CD4-positive, alpha-beta T cell treated with Interleukin-17A for 4 hours (primary cell): ENCODE measurements around the gene KCNJ16.

Experiments used
- DNase-seq: peaks from one replicate; pipeline ENCODE4 v3.0.0-alpha.2; 2020; ENCODE audit warnings: mixed read lengths

KCNJ16 gene

DNA sequence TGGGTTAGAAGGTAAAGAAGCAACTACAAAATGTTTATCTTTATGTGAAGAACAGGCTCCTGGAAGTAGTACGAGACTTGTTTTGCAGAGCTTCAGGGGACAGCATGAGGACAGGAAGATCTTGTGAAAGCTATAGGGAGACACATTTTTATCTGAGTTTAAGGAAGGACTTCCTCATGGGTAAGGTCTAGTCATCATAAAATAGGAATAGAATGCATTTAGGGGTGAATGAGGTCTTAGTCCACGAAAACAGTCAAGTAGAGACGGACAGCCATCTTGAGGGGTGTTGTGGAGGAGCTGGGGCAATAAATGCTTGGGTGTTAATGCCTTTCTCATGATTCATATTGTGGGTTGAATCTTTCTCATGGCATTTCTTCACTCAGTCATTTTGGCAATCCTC is 24.3 kb downstream of the KCNJ16 start:
- DNase-seq = no peak

DNA sequence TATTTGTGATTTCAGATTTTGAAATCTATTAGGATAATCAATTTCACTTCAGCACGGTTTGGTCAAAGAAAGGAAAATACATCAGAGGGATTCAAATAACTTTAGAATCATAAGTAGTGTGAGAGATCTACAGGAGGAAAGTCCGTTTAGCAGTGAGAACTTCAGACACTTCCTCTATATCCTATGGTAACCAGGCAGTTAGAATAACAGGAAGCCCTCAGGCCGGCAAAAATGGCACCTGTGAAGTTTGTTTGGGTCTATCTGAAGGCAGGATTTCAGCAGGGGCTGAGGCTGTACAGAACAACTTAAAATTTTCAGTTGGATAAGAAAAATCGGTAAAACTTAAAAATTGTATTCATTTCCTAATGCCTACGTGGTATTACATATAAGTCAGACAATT is 24.9 kb downstream of the KCNJ16 start:
- no peak for DNase-seq

- DNase-seq = no peak
Measured at GRCh38 chr17:70100983-70101382, 26.0 kb downstream of the KCNJ16 start.

GRCh38 chr17:70102531-70102930 is 27.5 kb downstream of the KCNJ16 start:
- no peak for DNase-seq

DNA sequence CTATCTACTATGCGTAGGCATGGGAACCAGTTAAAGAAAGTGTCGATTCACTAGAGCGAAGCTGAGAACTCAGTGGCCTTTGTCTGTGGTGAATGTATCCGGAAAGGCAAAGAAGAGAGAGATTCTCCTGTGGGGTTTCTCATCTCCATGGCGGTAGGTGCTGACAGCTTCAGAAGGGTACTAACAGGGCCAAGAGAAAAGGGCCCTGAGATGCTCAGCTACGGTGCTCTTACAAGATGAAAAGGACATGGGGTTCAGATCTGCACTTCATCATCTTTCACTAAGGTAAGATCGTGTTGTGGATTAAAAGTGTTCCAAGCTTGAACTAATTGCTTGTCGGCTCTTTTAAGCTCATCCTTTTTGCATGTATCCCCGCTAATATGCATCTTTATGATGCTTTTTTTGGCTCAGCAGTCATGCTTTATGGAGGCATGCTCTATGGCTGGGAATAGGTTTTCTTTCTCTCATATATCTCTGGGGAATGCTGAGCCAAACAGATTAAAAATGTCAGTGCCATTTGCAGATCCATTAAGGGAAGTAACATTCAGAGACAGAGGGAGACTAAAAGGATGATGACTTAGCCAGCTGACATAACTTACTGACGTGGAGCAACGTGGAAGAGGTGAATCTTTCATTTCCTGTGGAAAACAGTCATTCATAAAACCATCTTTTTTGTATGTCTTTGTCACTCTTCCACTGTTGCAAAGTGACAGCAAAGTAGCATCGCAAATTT is 29.9 kb downstream of the KCNJ16 start:
- no peak for DNase-seq

GRCh38 chr17:70105641-70106040 is 30.6 kb downstream of the KCNJ16 start:
- DNase-seq = no peak

- no peak for DNase-seq
Measured at GRCh38 chr17:70106551-70106950, 31.5 kb downstream of the KCNJ16 start.

- DNase-seq = no peak
Measured at GRCh38 chr17:70107441-70107840, 32.4 kb downstream of the KCNJ16 start.

DNA sequence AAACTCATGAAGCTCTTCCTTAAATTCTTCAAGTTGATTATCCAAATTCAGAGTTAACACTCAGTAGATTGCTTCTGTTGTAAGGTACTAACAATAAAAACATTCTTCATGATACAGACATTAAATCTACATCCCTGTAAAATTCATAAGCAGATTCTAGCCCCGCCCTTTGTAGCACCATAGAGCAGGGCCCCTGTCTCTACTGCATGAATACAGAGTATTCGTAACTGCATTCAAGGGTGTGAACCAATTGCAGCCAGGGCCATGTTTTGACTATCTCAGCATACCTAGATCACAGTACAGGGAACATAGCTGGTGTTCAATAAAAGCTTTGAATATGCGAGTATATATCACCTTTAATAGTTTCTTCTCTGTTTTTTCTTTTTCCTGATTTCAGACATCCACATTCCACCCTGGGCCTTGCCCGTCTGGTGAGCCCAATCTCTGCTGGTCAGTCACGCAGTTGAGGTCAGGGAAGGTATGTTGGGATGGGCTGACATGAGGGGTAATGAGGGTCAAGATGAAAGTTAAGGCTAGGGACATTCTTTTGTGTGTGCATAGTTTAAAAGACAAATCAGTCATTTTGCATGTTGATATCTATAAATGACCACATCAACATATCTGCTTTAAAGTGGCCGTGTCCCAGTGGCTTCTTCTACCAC is 33.0 kb downstream of the KCNJ16 start:
- DNase-seq = no peak

DNA sequence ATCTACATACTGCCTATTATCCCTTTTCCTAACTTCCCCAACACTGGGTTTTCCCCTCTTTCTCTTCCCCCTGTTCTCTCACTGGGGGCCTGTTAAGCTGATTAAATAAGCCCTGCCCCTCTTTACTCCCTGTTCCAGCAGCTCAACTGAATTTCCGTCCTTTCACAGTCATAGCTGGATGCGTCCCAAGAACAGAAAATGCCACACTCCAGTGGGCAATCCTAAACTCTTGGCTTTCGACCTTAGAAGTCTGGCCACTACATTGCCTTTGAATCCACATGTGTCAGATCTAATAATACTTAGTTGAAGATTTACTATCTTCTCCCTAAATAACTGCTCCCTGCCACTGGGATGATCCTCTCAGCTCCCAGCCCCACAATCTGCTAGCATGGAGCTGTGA is 34.5 kb downstream of the KCNJ16 start:
- no peak for DNase-seq

DNA sequence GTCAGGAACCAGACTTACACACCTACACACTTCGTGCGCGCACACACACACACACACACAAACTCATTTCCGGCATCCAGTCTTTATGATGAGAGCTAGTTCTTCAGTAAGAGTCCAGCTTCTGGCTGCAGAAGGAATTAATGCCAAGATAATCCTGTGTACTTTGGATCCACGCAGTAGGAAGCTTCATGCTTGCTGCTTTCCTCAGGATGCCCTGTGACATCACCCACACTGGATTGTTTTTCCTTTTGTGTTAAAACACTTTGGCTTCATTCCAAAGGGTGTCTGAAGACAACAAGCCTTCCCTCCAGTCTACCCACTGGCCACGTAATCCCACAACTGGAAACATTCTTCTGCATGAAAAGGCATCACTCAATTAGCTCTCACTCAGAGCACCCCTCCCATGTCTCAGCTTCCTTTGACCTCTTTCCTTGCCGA is 35.4 kb downstream of the KCNJ16 start:
- no peak for DNase-seq

DNA sequence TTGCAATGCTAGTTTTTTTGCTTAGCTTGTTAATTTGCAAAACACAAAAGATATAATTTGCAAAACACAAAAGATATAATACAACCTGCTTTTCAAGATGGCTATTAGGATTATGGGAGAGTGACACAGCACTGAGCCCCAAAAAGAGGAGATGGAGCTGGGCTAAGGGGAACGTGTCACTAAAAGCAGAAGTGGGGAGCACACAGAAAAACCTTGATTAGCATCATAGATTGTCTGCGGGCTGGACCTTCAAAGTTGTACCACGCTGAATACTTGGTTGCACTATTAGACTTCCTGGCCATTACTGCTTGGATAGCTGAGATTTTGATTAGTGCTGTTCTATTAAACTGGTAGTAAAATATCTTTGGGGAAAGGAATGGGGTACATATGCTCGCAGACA is 36.2 kb downstream of the KCNJ16 start:
- DNase-seq = no peak

DNA sequence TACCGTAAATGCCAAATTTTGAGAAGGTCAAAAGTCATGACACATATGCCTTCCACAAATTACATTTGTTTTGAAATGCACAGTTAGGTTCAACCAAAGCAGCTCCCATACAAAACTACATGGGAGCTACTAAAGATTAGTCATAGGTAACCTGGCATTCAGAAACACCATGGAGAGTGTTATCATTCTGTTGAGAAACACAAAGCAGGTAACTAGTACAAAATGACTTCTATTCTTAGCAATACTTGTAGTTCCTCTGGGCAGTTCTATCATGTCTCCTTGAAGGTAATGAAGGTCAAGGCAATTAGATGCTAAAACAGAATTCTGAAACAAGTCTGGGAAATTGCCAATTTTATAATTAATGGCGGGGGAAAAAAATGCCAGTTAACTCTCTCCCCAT is 39.4 kb downstream of the KCNJ16 start:
- DNase-seq = no peak

GRCh38 chr17:70115126-70115525 is 40.1 kb downstream of the KCNJ16 start:
- DNase-seq = no peak

DNA sequence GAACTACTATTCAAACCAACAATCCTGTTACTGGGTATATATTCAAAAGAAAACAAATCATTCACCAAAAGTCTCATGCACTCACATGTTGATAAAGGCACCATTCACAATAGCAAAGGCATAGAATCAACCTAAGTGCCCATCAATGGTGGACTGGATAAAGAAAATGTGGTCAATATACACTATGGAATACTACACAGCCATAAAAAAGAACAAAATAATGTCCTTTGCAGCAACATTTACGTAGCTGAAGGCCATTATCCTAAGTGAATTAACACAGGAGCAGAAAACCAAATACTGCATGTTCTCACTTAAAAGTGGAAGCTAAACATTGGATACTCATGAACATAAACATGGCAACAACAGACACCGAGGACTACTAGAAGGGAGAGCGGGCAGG is 41.9 kb downstream of the KCNJ16 start:
- no peak for DNase-seq

DNA sequence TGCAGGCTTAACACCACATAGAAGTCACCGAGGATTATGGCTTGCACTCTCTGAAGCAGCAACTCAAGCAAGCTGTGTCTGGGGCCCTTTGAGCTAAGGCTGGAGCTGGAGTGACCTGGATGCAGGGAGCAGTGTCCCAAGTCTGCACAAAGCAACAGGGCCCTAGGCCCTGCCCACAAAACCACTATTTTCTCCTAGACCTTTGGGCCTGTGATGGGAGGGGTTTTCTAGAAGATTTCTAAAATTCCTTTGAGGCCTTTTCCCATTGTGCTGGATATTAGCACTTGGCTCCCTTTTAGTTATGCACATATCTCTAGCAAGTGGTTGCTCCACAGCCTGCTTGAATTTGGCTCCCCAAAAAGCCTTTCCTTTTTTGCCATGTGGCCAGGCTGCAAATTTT is 44.5 kb downstream of the KCNJ16 start:
- DNase-seq = no peak

DNA sequence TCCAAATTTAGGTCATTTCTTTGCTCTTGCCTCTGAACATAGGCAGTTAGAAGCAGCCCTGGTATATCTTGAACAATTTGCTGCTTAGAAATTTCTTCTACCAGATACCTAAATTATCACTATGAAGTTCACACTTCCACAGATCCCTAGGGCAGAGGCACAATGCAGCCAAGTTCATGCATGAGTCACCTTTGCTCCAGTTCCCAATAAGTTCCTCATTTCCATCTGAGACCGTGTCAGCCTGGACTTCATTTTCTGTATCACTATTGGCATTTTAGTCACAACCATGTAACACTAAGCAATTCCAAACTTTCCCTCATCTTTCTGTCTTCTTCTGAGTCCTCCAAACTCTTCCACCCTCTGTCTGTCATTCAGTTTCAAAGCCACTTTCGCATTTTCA is 45.0 kb downstream of the KCNJ16 start:
- DNase-seq = no peak

GRCh38 chr17:70120425-70120824 is 45.4 kb downstream of the KCNJ16 start:
- no peak for DNase-seq

DNA sequence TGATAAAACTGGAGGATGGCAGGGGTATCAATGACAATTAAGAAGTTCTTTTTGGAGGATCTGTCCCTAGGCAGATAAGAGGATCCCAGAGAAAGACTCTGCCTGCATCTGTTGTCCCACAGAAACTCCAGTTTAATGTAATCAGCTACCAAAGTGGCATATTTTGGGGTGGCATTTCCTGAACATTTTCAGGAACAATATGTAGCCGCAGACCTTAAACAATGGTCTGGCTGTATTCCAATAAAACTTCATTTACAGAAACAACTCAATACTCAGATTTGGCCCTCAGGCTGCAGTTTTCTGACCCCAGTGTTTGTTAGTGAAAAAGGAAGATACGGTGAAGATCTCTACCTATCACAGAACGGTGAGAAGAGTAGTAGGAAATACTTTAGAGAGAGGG is 46.1 kb downstream of the KCNJ16 start:
- DNase-seq = no peak

DNA sequence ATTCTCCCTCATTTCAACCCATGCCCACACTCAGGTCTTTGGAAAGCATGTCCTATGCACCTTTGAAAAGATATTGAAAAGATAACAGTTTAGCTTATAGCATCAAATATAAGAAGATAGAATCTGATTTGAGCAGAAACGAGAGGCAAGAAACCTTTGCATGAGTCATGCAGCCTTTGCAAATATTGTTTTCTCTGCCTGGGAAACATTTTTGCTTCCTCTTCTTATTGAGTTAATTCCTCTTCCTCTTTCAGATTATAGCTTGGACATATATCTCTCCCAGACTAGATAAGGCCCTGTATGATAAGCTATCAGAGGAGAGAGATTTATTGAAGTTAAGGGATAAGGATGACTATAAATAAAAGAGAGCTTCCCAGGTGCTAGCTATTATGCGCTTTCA is 48.2 kb downstream of the KCNJ16 start:
- DNase-seq = no peak

DNA sequence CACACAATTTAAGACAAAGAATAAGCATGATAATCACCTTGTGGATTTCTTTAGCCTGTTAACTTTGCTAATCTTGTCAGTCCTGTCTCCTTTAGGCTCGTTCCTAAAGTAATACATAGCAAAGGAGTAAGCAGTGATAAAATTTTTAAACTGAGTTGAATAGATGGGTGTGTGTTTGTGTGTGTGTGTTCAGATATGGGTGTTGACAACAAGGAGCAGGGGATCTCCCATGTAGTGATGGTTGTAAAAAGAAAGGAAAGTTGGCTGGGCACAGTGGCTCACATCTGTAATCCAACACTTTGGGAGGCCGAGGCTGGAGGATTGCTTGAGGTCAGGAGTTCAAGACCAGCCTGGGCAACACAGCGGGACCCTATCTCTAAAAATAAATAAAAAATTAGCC is 49.7 kb downstream of the KCNJ16 start:
- DNase-seq = no peak

DNA sequence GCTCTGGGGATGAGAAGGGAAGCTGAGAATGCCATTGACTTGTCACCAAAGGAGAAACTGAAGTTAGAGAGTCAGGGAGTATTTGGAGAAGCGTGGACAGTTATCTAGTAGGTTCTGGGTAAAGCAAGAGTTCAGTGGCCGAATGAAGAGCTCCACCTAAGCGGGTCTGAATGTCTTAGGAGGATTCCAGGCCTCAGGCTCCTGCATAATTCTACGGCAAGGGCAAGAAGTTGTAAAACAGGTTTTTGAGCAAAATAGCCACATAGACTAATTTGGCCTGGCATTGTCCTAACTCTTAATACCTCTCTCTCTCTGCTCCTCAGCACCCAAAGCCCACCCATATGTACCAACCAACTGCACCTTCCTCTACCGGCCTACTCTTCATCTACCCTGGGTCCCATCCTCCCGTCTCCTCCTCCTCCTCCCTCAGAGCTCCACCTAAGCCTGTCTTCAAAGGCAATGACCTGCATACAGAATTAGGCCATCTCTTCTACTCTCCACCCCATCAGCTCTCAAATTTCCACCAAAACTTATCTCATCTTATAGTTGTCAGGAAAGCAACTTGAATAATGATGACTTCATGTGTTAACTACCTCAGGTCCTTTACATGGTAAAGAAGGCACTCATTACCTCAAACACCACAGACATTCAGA is 52.3 kb downstream of the KCNJ16 start:
- no peak for DNase-seq

DNA sequence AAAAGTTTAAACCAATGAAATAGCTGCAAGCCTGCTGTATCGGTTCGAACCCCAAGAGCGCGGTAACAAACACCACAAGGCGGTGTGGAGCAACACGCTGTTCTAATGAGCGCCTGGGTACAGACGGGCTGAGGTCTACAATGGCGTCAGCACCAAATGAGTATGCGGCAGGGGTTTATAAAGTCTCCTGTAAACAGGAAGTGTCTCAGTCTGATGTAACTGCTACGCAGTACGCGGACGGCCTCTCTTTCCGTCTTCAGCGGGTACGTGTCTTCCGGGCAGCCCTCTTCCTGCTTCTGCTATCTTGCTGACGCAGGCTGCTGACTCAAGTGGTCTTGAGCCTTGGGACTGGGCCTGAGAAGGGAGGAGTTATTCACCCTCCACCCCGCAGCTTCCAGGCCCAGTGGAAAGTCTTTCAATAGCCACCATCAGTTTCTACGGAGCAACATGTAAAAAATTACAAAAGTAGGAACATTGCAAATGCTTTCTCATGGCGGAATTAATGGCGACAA is 53.8 kb downstream of the KCNJ16 start:
- no peak for DNase-seq

- no peak for DNase-seq
Measured at GRCh38 chr17:70130289-70130688, 55.3 kb downstream of the KCNJ16 start.
